Measurements from ENCODE around the gene EIF4A3. TPM values are rescaled to one million over a fixed set of nuclear protein-coding genes. Genes with fewer than 3 reads are reported as not detected.

Gene EIF4A3
- total RNA-seq, 1 donor from 2014 or later, result 76.6 TPM

GRCh38 chr17:80116276-80116920 is 30.5 kb downstream of the EIF4A3 start:
- Mint-ChIP-seq H3K4me3 (ENCODE audit: unreplicated experiment) (no peak overlapping the region), H3K9me3 (ENCODE audit: unreplicated experiment) (no peaks in the 10 kb centered on the region), H3K4me1 (ENCODE audit: unreplicated experiment) (no peaks in the 10 kb centered on the region), H3K27ac (ENCODE audit: unreplicated experiment) (no peak overlapping the region), H3K27me3 (ENCODE audit: unreplicated experiment) (peaks cover 1% of the 10 kb centered on the region), H3K36me3 (ENCODE audit: low read depth, unreplicated experiment) (peaks cover 10% of the 10 kb centered on the region)
- no peak for DNase-seq (ENCODE audit: low spot score)
- no peak for TF ChIP-seq CTCF (IDR thresholded peaks at IDR 0.05; ENCODE audit: unreplicated experiment)

- no peak for DNase-seq (ENCODE audit: low spot score)
- peaks cover 1% of the 10 kb centered on the region for H3K27me3 Mint-ChIP-seq (ENCODE audit: unreplicated experiment)
- H3K9me3 Mint-ChIP-seq (ENCODE audit: unreplicated experiment), result no peaks in the 10 kb centered on the region
- no peak overlapping the region for H3K4me3 Mint-ChIP-seq (ENCODE audit: unreplicated experiment)
- H3K36me3 Mint-ChIP-seq (ENCODE audit: low read depth, unreplicated experiment), result peaks cover 12% of the 10 kb centered on the region
- no peak for TF ChIP-seq CTCF (IDR thresholded peaks at IDR 0.05; ENCODE audit: unreplicated experiment)
- H3K4me1 Mint-ChIP-seq (ENCODE audit: unreplicated experiment), result no peaks in the 10 kb centered on the region
- H3K27ac Mint-ChIP-seq (ENCODE audit: unreplicated experiment), result no peak overlapping the region
Measured at GRCh38 chr17:80115159-80115558, 31.8 kb downstream of the EIF4A3 start.

- H3K9me3 Mint-ChIP-seq (ENCODE audit: unreplicated experiment), result no peaks in the 10 kb centered on the region
- no peak for DNase-seq (ENCODE audit: low spot score)
- H3K36me3 Mint-ChIP-seq (ENCODE audit: low read depth, unreplicated experiment), result peaks cover 12% of the 10 kb centered on the region
- no peak overlapping the region for H3K27ac Mint-ChIP-seq (ENCODE audit: unreplicated experiment)
- H3K4me3 Mint-ChIP-seq (ENCODE audit: unreplicated experiment), result no peak overlapping the region
- no peaks in the 10 kb centered on the region for H3K4me1 Mint-ChIP-seq (ENCODE audit: unreplicated experiment)
- H3K27me3 Mint-ChIP-seq (ENCODE audit: unreplicated experiment), result peaks cover 2% of the 10 kb centered on the region
- TF ChIP-seq CTCF (IDR thresholded peaks at IDR 0.05; ENCODE audit: unreplicated experiment), result no peak
Measured at GRCh38 chr17:80114758-80115157, 32.2 kb downstream of the EIF4A3 start.

- no peak for TF ChIP-seq CTCF (IDR thresholded peaks at IDR 0.05; ENCODE audit: unreplicated experiment)
Measured at GRCh38 chr17:80113033-80113484, 33.9 kb downstream of the EIF4A3 start.

GRCh38 chr17:80112471-80113032 is 34.4 kb downstream of the EIF4A3 start:
- no peaks in the 10 kb centered on the region for H3K4me1 Mint-ChIP-seq (ENCODE audit: unreplicated experiment)
- peaks cover 17% of the 10 kb centered on the region for H3K36me3 Mint-ChIP-seq (ENCODE audit: low read depth, unreplicated experiment)
- no peak for TF ChIP-seq CTCF (IDR thresholded peaks at IDR 0.05; ENCODE audit: unreplicated experiment)
- H3K4me3 Mint-ChIP-seq (ENCODE audit: unreplicated experiment), result no peak overlapping the region
- H3K9me3 Mint-ChIP-seq (ENCODE audit: unreplicated experiment), result no peaks in the 10 kb centered on the region
- no peak overlapping the region for H3K27ac Mint-ChIP-seq (ENCODE audit: unreplicated experiment)
- peaks cover 4% of the 10 kb centered on the region for H3K27me3 Mint-ChIP-seq (ENCODE audit: unreplicated experiment)
- no peak for DNase-seq (ENCODE audit: low spot score)

More at GRCh38 chr17:80113033-80113484, 33.9 kb downstream of the EIF4A3 start:
- no peak overlapping the region for H3K4me3 Mint-ChIP-seq (ENCODE audit: unreplicated experiment)
- no peak overlapping the region for H3K27ac Mint-ChIP-seq (ENCODE audit: unreplicated experiment)
- DNase-seq (ENCODE audit: low spot score), result no peak
- H3K27me3 Mint-ChIP-seq (ENCODE audit: unreplicated experiment), result peaks cover 4% of the 10 kb centered on the region
- H3K36me3 Mint-ChIP-seq (ENCODE audit: low read depth, unreplicated experiment), result peaks cover 17% of the 10 kb centered on the region
- H3K4me1 Mint-ChIP-seq (ENCODE audit: unreplicated experiment), result no peaks in the 10 kb centered on the region
- no peaks in the 10 kb centered on the region for H3K9me3 Mint-ChIP-seq (ENCODE audit: unreplicated experiment)
